ENCODE results near the gene CELA2B.
"Not testable (repeated sequence)": the region's sequence is repeated elsewhere in the genome, so short reads cannot be mapped to it uniquely, and the experiment has no call there.

The CELA2B gene

GRCh38 chr1:15489052-15489736 is 13.3 kb downstream of the CELA2B start:
- H3K4me1 ChIP-seq (ENCODE audit: control insufficient read depth, insufficient read depth, low read length) = no peaks in the 10 kb centered on the region

GRCh38 chr1:15491010-15491409 is 15.1 kb downstream of the CELA2B start:
- not testable (repeated sequence) for H3K9ac ChIP-seq (ENCODE audit: low read depth, low read length); H3K27me3 ChIP-seq (ENCODE audit: control insufficient read depth, insufficient read depth, low read length); H3K4me3 ChIP-seq (ENCODE audit: low read length); H3K4me1 ChIP-seq (ENCODE audit: control insufficient read depth, insufficient read depth, low read length); H3K4me2 ChIP-seq (ENCODE audit: low read length); H3K9me3 ChIP-seq (replicated peaks; ENCODE audit: low read length); H3K36me3 ChIP-seq (ENCODE audit: insufficient read depth, low read length)

More at GRCh38 chr1:15489052-15489736, 13.3 kb downstream of the CELA2B start:
- no peak overlapping the region for H3K9ac ChIP-seq (ENCODE audit: low read depth, low read length)
- no peak overlapping the region for H3K4me3 ChIP-seq (ENCODE audit: low read length)
- H3K4me2 ChIP-seq (ENCODE audit: low read length) = no peak overlapping the region
- H3K27me3 ChIP-seq (ENCODE audit: control insufficient read depth, insufficient read depth, low read length) = no peaks in the 10 kb centered on the region
- no peaks in the 10 kb centered on the region for H3K9me3 ChIP-seq (replicated peaks; ENCODE audit: low read length)
- no peaks in the 10 kb centered on the region for H3K36me3 ChIP-seq (ENCODE audit: insufficient read depth, low read length)

GRCh38 chr1:15492596-15492995 is 16.7 kb downstream of the CELA2B start:
- Histone ChIP-seq H3K4me3 (ENCODE audit: low read length) (no peak overlapping the region), H3K9ac (ENCODE audit: low read depth, low read length) (no peak overlapping the region), H3K4me1 (ENCODE audit: control insufficient read depth, insufficient read depth, low read length) (no peaks in the 10 kb centered on the region), H3K9me3 (replicated peaks; ENCODE audit: low read length) (no peaks in the 10 kb centered on the region), H3K27me3 (ENCODE audit: control insufficient read depth, insufficient read depth, low read length) (no peaks in the 10 kb centered on the region), H3K4me2 (ENCODE audit: low read length) (no peak overlapping the region), H3K36me3 (ENCODE audit: insufficient read depth, low read length) (no peaks in the 10 kb centered on the region)

DNA sequence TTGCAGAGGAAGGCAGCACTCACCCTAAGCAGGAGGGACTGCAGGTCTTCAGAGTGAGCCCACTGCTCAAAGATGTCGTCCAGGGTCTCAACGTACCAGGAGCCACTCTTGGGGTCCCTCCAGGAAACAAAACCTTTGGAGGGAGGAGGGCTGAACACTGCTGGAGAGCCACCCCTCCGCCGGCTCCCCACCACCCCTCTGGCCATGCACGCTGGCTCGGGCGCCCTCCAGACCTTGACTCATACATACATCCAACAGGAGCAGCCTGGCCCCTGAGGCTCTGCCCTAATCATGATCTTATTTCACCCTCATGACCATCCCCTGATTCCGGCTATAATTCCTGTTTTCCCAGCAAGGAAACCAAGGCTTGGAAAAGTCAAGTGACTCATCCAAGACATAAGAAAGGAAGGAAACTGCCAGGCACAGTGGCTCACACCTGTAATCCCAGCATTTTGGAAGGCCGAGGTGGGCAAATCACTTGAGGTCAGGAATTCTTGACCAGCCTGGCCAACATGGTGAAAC is 18.0 kb downstream of the CELA2B start:
- Histone ChIP-seq H3K9me3 (replicated peaks; ENCODE audit: low read length) (no peaks in the 10 kb centered on the region), H3K27me3 (ENCODE audit: control insufficient read depth, insufficient read depth, low read length) (no peaks in the 10 kb centered on the region), H3K4me2 (ENCODE audit: low read length) (no peak overlapping the region), H3K4me1 (ENCODE audit: control insufficient read depth, insufficient read depth, low read length) (no peaks in the 10 kb centered on the region), H3K9ac (ENCODE audit: low read depth, low read length) (no peak overlapping the region), H3K36me3 (ENCODE audit: insufficient read depth, low read length) (no peaks in the 10 kb centered on the region), H3K4me3 (ENCODE audit: low read length) (no peak overlapping the region)

GRCh38 chr1:15500184-15501178 is 24.6 kb downstream of the CELA2B start:
- H3K36me3 ChIP-seq (ENCODE audit: insufficient read depth, low read length) = no peaks in the 10 kb centered on the region
- no peak overlapping the region for H3K4me2 ChIP-seq (ENCODE audit: low read length)
- no peak overlapping the region for H3K4me3 ChIP-seq (ENCODE audit: low read length)
- H3K9me3 ChIP-seq (replicated peaks; ENCODE audit: low read length) = no peaks in the 10 kb centered on the region
- no peak overlapping the region for H3K9ac ChIP-seq (ENCODE audit: low read depth, low read length)
- no peaks in the 10 kb centered on the region for H3K4me1 ChIP-seq (ENCODE audit: control insufficient read depth, insufficient read depth, low read length)
- no peaks in the 10 kb centered on the region for H3K27me3 ChIP-seq (ENCODE audit: control insufficient read depth, insufficient read depth, low read length)

GRCh38 chr1:15501208-15502032 is 25.5 kb downstream of the CELA2B start:
- Histone ChIP-seq H3K27me3 (ENCODE audit: control insufficient read depth, insufficient read depth, low read length) (no peaks in the 10 kb centered on the region), H3K4me2 (ENCODE audit: low read length) (no peak overlapping the region), H3K4me1 (ENCODE audit: control insufficient read depth, insufficient read depth, low read length) (no peaks in the 10 kb centered on the region), H3K4me3 (ENCODE audit: low read length) (no peak overlapping the region), H3K9me3 (replicated peaks; ENCODE audit: low read length) (no peaks in the 10 kb centered on the region), H3K36me3 (ENCODE audit: insufficient read depth, low read length) (no peaks in the 10 kb centered on the region), H3K9ac (ENCODE audit: low read depth, low read length) (no peak overlapping the region)

DNA sequence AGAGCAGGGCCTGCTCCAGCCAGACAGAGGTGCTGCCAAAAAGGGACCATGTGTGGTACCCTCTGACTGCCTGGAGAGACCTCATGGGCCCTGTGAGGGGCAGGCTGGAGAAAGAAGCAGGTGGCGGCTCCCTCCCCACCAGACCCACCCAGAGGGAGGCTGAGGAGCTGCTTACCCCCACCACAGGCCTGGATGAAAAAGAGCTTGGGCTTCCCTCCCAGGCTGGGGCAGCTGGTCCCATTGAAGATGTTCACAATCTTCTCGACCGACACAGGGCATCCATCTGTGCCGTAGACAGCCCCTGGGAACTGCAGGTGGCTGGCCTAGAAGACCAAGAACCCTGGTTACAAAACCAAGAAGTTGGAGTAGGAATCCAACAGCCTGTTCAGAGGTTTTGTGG is 28.5 kb downstream of the CELA2B start:
- no peaks in the 10 kb centered on the region for H3K4me1 ChIP-seq (ENCODE audit: control insufficient read depth, insufficient read depth, low read length)
- no peak overlapping the region for H3K4me3 ChIP-seq (ENCODE audit: low read length)
- H3K9me3 ChIP-seq (replicated peaks; ENCODE audit: low read length) = no peaks in the 10 kb centered on the region
- H3K27me3 ChIP-seq (ENCODE audit: control insufficient read depth, insufficient read depth, low read length) = no peaks in the 10 kb centered on the region
- no peaks in the 10 kb centered on the region for H3K36me3 ChIP-seq (ENCODE audit: insufficient read depth, low read length)
- H3K9ac ChIP-seq (ENCODE audit: low read depth, low read length) = no peak overlapping the region
- H3K4me2 ChIP-seq (ENCODE audit: low read length) = no peak overlapping the region

DNA sequence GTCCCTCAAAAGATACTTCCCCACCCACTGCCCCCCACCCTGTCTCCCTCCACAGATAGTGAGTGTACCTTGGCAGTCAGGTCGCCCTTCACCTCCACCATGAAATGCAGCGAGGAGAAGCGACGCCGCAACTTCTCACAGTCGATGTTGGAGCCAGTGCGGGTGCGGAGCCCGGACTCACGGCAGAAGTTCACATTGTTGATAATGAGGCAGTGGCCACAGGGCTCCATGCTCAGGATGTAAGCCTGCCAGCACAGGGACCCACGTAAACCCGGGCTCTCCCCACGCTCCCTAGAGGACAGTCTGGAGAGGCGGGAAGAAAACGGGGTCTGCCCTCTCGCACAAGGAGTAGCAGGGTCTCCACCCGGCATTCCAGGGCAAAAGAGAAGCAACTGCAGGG is 30.9 kb downstream of the CELA2B start:
- Histone ChIP-seq H3K27me3 (ENCODE audit: control insufficient read depth, insufficient read depth, low read length) (no peaks in the 10 kb centered on the region), H3K4me3 (ENCODE audit: low read length) (no peak overlapping the region), H3K9me3 (replicated peaks; ENCODE audit: low read length) (no peaks in the 10 kb centered on the region), H3K36me3 (ENCODE audit: insufficient read depth, low read length) (peaks cover under 1% of the 10 kb centered on the region), H3K9ac (ENCODE audit: low read depth, low read length) (no peak overlapping the region), H3K4me2 (ENCODE audit: low read length) (no peak overlapping the region), H3K4me1 (ENCODE audit: control insufficient read depth, insufficient read depth, low read length) (peaks cover 8% of the 10 kb centered on the region)

- peaks cover 8% of the 10 kb centered on the region for H3K4me1 ChIP-seq (ENCODE audit: control insufficient read depth, insufficient read depth, low read length)
- no peak overlapping the region for H3K4me2 ChIP-seq (ENCODE audit: low read length)
- no peaks in the 10 kb centered on the region for H3K27me3 ChIP-seq (ENCODE audit: control insufficient read depth, insufficient read depth, low read length)
- no peak overlapping the region for H3K4me3 ChIP-seq (ENCODE audit: low read length)
- H3K9me3 ChIP-seq (replicated peaks; ENCODE audit: low read length) = no peaks in the 10 kb centered on the region
- peaks cover 5% of the 10 kb centered on the region for H3K36me3 ChIP-seq (ENCODE audit: insufficient read depth, low read length)
- no peak overlapping the region for H3K9ac ChIP-seq (ENCODE audit: low read depth, low read length)
Observed at GRCh38 chr1:15507278-15507677, 31.4 kb downstream of the CELA2B start.

GRCh38 chr1:15508700-15509487 is 33.0 kb downstream of the CELA2B start:
- H3K9me3 ChIP-seq (replicated peaks; ENCODE audit: low read length) = no peaks in the 10 kb centered on the region
- H3K4me1 ChIP-seq (ENCODE audit: control insufficient read depth, insufficient read depth, low read length) = peaks cover 8% of the 10 kb centered on the region

More at GRCh38 chr1:15508700-15509487, 33.0 kb downstream of the CELA2B start:
- no peak overlapping the region for H3K4me2 ChIP-seq (ENCODE audit: low read length)
- H3K27me3 ChIP-seq (ENCODE audit: control insufficient read depth, insufficient read depth, low read length) = no peaks in the 10 kb centered on the region
- no peak overlapping the region for H3K4me3 ChIP-seq (ENCODE audit: low read length)
- H3K36me3 ChIP-seq (ENCODE audit: insufficient read depth, low read length) = peaks cover 5% of the 10 kb centered on the region
- no peak overlapping the region for H3K9ac ChIP-seq (ENCODE audit: low read depth, low read length)

Data from skeletal muscle satellite cell (primary cell).